Psoas muscle (tissue), 8 donors: ENCODE measurements around the gene NUDT22. TPM values are rescaled to one million over a fixed set of nuclear protein-coding genes. Genes with fewer than 3 reads are reported as not detected.

Source experiments
- ATAC-seq, 4 donors: fragments of 200-7000 bp; cut with Tn5 transposase; one replicate each; pipeline ENCODE4 v1.9.1; 2020; ENCODE audit warnings: moderate library complexity in 3 of 4, mild to moderate bottlenecking in 2 of 4
- DNase-seq, 2 donors: peaks; one replicate each; pipeline ENCODE4 v3.0.0-alpha.2; 2020
- H3K27ac ChIP-seq: fragments of 200-600 bp; one replicate; pipeline ENCODE4 v1.8.0; 2022
- H3K27me3 ChIP-seq, 3 donors: fragments of 200-600 bp in 1 of 3; one replicate each; pipeline versions ENCODE4 v1.6.1 to v1.8.0; 2013 to 2022; ENCODE audit warnings: low read length in 2 of 3, mild to moderate bottlenecking in 2 of 3, moderate library complexity in 1 of 3; ENCODE audit not compliant: insufficient read depth in 3 of 3
- H3K36me3 ChIP-seq, 2 donors: fragments of 200-600 bp in 1 of 2; one replicate each; pipeline versions ENCODE4 v1.6.1 to v1.8.0; 2013 to 2022; ENCODE audit warnings: low read depth in 1 of 2, mild to moderate bottlenecking in 1 of 2, moderate library complexity in 1 of 2; ENCODE audit not compliant: insufficient read depth in 1 of 2
- H3K4me1 ChIP-seq: fragments of 200-600 bp; one replicate; pipeline ENCODE4 v1.8.0; 2022
- H3K4me3 ChIP-seq: fragments of 200-600 bp; one replicate; pipeline ENCODE4 v1.8.0; 2022; ENCODE audit warnings: mild to moderate bottlenecking
- H3K9me3 ChIP-seq: fragments of 200-600 bp; one replicate; pipeline ENCODE4 v1.8.0; 2022
- WGBS, 3 donors: extraction: QIAGEN DNeasy Blood & Tissue Kit; methylation state at CpG; one replicate each; pipeline versions ENCODE4 v1.1.6 to v1.1.7; 2013; 5-methylcytosine and 5-hydroxymethylcytosine counted together
- intact Hi-C, 2 donors: fragments of 100-400 bp; cut with DNase I; formaldehyde crosslinking; loops; one replicate each; pipeline versions ENCODE4 v1.11.0 to v1.14.2; 2022
- long read RNA-seq, 2 donors: library from polyadenylated mRNA; unstranded; transcript quantifications; one replicate each; pipeline ENCODE4 v2.0.0, GENCODE V29; 2021
- polyA plus RNA-seq, 3 donors: library from polyadenylated mRNA; stranded (reverse); fragments of 200-250 nt; gene quantifications; one replicate each; pipeline ENCODE4 v1.2.3, GENCODE V29; 2013
- total RNA-seq, 4 donors: library from RNA; stranded (reverse); fragmentation: NEBNext Ultra II Directional in 2 of 4; extraction: Animal tissue kit (Norgen Biotek cat#: 25700) in 2 of 4; gene quantifications; one replicate each; pipeline versions ENCODE4 v1.2.1 to v1.2.4, GENCODE V29; 2021 to 2023
- TF ChIP-seq, protein P1 (sequence below): fragments of 200-600 bp; IDR thresholded peaks from one replicate; pipeline ENCODE4 v1.8.0; 2022; ENCODE audit warnings: antibody characterized with exemption
- donor health status: healthy with polysubstance abuse.
- donor health status: DM: no; HTN: no; CAD: no; lungs with moderate emphysema.
- donor health status: Bipolar disorder and iron deficiency.
- donor health status: healthy.
- donor health status: DM: yes; HTN: yes; CAD: no.
- donor health status: DM: no; HTN: no; CAD: no.
- donor health status: DM: no; HTN: no; CAD: no.
- donor health status: DM: yes; HTN: yes; CAD: no.

Gene NUDT22, protein sequence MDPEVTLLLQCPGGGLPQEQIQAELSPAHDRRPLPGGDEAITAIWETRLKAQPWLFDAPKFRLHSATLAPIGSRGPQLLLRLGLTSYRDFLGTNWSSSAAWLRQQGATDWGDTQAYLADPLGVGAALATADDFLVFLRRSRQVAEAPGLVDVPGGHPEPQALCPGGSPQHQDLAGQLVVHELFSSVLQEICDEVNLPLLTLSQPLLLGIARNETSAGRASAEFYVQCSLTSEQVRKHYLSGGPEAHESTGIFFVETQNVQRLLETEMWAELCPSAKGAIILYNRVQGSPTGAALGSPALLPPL
- total RNA-seq, result 10 to 100 TPM; 39.6 to 59.3 (median 49.6) TPM
- polyA plus RNA-seq, result 10 to 100 TPM; 31.6 to 56.0 (median 43.0) TPM
- long read RNA-seq, donor 1, transcript NUDT22-201 (6 exons, 1,094 nt), result major isoform, 20 of 57 reads
- long read RNA-seq, donor 1, partial matches to known transcripts, result 21 of 57 reads
- long read RNA-seq, donor 1, other reads (novel, unspliced or antisense), result 15 of 57 reads
- long read RNA-seq, donor 2, transcript NUDT22-201 (6 exons, 1,094 nt), result major isoform, 15 of 71 reads
- long read RNA-seq, donor 2, partial matches to known transcripts, result 37 of 71 reads
- long read RNA-seq, donor 2, other reads (novel, unspliced or antisense), result 19 of 71 reads

DNA sequence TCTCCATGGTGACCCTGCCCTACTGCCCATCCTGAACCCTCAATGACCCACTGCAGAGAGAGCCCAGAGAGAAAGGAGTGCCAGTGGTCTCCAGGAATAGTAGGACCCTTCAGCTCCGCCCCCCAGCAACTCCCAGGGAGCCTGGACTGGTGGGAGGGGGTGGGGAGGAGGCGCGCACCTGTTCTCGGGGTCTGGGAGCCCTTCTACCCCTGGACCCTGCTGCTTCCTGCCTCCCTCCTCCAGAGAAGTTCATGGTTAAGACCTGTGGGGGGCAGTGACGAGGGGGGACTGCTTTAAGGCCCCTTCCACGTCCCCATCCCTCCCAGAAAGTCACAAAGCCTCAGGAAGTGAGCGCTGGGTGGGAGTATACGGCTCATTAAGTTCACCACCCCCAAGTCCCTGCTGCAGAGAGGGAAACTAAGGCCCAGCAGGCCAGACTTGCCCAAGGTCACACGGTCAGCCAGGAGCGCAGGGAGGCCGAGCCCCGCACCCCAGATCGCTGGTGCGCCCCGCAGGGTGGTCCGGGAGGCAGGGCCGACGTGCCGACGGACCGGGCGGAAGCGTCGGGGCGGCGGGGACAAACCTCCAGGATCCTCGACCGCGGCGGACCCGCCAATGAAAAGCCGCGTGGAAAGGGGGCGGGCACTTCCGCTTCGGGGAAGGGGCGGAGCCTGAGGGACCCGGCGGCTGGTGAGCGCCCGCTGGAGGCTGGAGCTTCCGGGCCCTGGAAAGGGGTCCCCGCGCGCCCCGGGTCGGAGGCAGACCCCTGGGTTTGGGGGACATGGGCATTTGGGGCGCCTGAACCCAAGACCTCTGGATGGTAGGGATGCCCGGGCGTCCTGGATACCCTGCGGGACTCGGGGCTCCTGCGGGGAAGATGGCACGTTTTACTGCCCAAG lies at the start of gene NUDT22, which contains the start of gene TRPT1:
Gene NUDT22, plus strand, starts transcription at position 667 of the 899 bp plus-strand sequence. CDS start 379 bp downstream, outside the sequence.
Gene TRPT1, minus strand, starts transcription at position 579 of the 899 bp plus-strand sequence. Its CDS starts 326 bp downstream, at position 253.
- peak; percentile 81 to 88 (median 82) for ATAC-seq
- 1% methylated on average over 48 to 54 of the region's 54 CpGs for WGBS, 3 donors
- peak; percentile 92 to 96 for DNase-seq
- Histone ChIP-seq H3K36me3 (peaks cover 0 to 23% of the 10 kb centered on the region in 2 donors), H3K4me3 (peak within 1 kb of the TSS; percentile 74), H3K27me3 (no peaks in the 10 kb centered on the region), H3K27ac (peak within 1 kb of the TSS; percentile 91), H3K9me3 (no peaks in the 10 kb centered on the region), H3K4me1 (peaks cover 50% of the 10 kb centered on the region)
- intact Hi-C loops, result loop anchor here in 1 of 2 donors (5.0 kb wide), 1 partner anchor 39 kb away; the partner anchor contains the start of gene STIP1
- TF ChIP-seq, protein P1, sequence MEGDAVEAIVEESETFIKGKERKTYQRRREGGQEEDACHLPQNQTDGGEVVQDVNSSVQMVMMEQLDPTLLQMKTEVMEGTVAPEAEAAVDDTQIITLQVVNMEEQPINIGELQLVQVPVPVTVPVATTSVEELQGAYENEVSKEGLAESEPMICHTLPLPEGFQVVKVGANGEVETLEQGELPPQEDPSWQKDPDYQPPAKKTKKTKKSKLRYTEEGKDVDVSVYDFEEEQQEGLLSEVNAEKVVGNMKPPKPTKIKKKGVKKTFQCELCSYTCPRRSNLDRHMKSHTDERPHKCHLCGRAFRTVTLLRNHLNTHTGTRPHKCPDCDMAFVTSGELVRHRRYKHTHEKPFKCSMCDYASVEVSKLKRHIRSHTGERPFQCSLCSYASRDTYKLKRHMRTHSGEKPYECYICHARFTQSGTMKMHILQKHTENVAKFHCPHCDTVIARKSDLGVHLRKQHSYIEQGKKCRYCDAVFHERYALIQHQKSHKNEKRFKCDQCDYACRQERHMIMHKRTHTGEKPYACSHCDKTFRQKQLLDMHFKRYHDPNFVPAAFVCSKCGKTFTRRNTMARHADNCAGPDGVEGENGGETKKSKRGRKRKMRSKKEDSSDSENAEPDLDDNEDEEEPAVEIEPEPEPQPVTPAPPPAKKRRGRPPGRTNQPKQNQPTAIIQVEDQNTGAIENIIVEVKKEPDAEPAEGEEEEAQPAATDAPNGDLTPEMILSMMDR, result peak; percentile 25

DNA sequence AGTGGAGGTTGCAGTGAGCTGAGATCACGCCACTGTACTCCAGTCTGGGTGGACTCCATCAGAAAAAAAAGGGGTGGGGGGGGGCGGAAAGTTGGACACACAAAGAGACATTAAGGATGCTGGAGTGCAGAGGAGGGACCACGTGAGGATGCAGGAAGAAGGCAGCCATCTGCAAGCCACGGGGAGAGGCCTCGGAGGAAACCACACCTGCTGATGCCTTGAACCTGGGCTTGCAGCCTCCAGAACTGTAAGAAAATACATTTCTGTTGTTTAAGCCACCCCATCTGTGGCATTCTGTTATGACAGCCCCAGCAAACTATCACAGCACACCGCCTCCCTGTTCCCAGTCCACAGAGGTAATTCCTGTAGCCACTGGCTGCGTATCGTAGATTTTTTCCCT lies 49.3 kb upstream of the NUDT22 start:
- Histone ChIP-seq H3K27me3 (no peaks in the 10 kb centered on the region), H3K9me3 (no peaks in the 10 kb centered on the region), H3K4me3 (no peak overlapping the region), H3K27ac (no peak overlapping the region), H3K4me1 (peaks cover 13% of the 10 kb centered on the region), H3K36me3 (no peaks in the 10 kb centered on the region)
- WGBS, 3 donors, result 78 to 91% (median 90%) methylated on average over 7 to 8 of the region's 8 CpGs
- no peak for ATAC-seq
- intact Hi-C loops, result no loop called here
- DNase-seq, result no peak
- TF ChIP-seq, protein P1, result no peak

DNA sequence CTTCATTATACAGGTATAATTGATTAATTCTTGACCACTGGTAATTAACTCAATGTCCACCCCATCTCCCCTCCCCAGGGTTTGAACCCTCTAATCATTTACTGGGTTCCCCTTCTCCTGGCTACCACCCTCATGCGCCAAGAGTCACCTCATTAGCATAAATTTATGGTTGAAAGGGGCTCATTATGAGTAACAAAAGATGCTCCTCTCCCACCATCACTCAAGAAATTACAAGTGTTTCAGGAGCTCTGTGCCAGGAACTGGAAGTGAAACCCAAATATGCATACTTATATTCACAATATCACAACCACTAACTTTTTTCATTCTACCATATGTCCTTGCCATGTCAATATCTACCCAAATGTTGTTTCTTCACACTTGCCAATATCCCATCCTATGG lies 47.9 kb upstream of the NUDT22 start:
- ATAC-seq, result no peak
- 95 to 100% (median 96%) methylated on average over 1 of the region's 1 CpG for WGBS, 3 donors

More for the DNA sequence above, 47.9 kb upstream of the NUDT22 start:
- Histone ChIP-seq H3K4me1 (peaks cover 26% of the 10 kb centered on the region), H3K9me3 (no peaks in the 10 kb centered on the region), H3K27me3 (no peaks in the 10 kb centered on the region), H3K27ac (no peak overlapping the region), H3K4me3 (no peak overlapping the region), H3K36me3 (no peaks in the 10 kb centered on the region)
- intact Hi-C loops, result no loop called here
- TF ChIP-seq, protein P1, result no peak
- no peak for DNase-seq
